Hematopoietic multipotent progenitor cell treated with erythropoietin and hydrocortisone succinate and interleukin-3 and kit ligand, for 4 days (in vitro differentiated cells): ENCODE results near the gene OBSCN.

Source experiments
- DNase-seq: peaks from one replicate; pipeline ENCODE4 v3.0.0-alpha.2; 2015

The OBSCN gene

DNA sequence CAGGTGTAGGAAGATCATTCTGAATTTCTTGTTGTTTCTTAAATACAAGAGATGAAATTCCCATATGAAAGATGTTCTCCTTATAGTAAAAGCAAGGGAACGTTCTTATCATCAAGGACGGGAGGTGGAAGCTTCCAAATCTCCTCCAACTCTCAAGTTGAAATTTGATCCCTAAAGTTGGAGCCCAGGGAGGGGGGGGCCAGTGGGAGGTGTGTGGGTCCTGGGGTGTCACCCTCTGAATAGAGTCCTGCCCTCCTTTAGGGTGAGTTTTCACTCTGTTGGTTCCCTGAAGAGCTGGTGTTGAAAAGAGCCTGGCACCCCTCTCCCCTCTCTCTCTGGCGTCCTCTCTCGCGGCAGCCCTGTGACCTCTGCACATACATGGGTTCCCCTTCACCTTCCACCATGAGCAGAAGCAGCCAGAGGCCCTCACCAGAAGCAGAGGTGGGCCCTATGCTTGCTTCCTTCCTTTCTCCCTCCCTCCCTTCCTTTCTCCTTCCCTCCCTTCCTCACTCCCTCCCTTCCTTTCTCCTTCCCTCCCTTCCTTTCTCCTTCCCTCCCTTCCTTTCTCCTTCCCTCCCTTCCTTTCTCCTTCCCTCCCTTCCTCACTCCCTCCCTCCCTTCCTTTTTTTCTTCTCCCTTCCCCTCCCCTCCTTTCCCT, 218.8 kb downstream of the OBSCN start:
- DNase-seq: no peak

DNA sequence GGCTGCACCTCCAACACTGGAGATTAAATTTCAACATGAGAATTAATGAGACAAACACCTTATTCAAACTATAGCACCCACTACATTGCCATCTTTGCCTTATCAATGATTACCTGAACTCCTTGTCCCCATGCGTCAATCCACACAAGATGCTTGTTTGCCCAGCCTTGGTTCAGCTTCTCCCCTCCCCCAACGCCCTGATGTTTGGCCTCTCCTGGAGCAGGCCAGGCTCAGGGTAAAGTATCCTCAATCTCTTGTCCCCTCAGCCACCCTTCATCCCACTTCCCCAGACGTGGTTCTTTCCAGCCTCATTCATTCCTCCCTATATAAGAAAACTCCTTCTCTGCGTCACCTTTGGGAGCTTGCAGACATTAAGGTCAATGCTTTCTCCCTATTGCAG, 220.6 kb downstream of the OBSCN start:
- DNase-seq: no peak
